Islet of Langerhans (tissue), 1 donor: Measurements from ENCODE around the gene PIK3CD.
"Not testable (repeated sequence)": the region's sequence is repeated elsewhere in the genome, so short reads cannot be mapped to it uniquely, and the experiment has no call there.

Source experiments
- FAIRE-seq: peaks from one replicate; lab custom pipeline; 2011; peaks lifted over from hg19 to GRCh38; lab: Jason Lieb, UNC

PIK3CD gene

DNA sequence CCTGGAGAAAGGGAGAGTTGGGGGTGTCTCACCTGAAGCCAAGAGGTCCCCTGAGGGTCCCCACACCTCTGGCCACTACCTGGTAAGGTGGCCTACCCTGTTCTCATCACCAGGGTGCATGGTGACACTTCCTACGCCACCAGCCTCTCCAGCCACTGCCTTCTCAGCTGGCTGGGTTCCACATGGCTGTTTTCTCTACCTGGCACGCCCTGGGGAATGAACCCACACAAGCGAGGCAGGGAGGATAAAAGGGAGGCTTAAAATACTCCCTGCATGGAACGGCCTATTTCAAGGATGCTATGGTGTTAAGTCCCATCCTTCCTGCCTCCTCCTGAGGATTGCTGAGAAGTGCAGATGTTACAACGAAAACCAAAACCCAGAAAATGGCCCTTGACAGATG, 84.7 kb downstream of the PIK3CD start:
- no peak for FAIRE-seq

DNA sequence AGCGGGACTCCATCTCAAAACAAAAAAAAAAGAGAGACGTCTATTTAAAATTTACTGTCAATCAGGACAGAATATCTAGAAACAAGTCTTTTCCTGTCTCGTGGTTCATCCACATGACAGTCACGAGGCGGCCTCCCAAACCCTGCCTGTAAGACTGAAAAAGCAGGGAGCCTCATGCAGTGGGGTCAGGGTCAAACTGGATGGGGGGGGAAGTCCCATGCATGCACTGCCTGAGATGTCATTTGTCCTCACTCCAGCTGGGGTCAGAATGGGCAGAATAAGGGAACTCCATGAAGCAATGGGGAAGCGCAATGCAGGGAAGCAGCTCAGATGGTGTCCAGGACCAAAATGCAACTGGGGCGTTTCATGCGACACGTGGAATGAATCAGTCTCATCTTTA, 85.5 kb downstream of the PIK3CD start:
- no peak for FAIRE-seq

DNA sequence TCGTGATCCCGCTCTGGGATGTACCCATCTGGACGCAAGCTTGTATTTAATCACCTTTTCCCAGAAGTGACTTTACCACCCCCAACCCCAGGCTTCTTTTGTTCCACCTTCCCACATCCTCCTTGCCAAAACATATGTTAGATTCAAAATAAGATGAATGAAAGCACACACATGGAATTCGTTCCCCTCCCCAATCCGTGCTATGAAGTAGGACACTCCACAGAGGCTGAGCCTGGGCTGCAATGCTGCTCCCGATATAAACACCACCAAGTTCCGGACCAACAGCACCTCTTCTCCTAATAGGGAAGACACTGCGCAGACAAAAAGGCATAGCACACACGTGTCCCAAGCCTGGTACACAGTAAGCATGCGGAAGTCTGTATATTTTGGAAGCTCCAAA, 86.1 kb downstream of the PIK3CD start:
- no peak for FAIRE-seq

DNA sequence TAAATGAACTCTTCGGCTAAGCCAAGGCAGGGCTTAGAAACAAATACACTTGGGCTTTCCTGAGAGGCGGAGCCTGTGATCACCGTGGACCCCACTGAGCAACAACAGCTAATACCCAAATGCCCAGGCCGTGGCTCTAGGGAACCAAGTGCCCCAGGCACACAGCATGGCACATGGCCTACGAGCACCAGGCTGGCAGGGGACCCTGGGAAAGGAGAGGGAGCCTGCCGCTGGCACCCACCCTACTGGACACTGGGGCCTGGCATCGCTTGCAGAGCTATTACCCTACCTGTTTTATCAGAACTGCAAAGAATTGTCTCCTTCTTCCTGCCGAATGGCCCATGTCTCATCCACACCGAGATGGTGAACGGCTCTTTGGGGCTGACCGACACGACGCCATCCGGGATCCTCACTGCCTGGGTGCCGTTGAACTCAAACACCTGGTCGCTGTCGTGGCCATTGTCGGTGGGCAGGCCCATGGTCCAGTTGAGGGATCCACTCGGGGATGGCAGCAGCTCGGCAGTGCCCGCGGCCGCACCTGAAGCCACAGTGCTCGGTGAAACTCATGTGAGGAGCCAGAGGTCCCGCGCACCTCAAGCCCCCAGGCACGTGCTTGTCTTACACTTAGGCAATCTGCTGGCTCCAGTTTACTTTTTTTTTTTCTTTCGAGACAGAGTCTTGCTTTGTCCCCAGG, 92.7 kb downstream of the PIK3CD start:
- no peak for FAIRE-seq

DNA sequence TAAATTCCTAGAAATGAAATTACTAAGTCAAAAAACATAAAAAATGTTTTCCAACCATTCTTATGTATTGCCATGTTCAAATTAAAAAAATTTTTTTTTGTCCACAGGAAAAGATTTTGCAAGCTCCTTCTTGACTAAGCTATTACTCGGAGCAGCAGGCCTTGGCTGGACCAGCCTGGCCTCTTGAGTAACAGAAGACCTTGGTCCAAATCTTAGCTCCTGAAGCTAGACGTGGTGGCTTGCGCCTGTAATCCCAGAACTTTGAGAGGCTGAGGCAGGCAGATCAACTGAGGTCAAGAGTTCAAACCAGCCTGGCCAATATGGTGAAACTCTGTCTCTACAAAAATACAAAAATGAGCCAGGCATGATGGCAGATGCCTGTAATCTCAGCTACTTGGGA, 94.7 kb downstream of the PIK3CD start:
- no peak for FAIRE-seq

DNA sequence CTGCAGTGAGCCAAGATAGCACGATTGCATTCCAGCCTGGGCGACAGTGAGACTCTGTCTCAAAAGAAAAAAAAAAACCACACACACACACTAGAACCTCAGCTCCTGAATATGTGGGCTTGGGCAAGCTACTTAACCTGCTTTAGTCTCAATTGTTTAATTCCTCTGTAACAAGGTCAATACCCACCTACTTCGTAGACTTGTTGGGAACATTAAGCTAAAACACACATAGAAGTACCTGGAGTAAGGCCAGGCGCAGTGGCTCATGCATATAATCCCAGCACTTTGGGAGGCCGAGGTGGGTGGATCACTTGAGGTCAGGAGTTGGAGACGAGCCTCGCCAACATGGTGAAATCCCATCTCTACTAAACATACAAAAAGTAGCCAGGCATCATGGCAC, 95.1 kb downstream of the PIK3CD start:
- no peak for FAIRE-seq

DNA sequence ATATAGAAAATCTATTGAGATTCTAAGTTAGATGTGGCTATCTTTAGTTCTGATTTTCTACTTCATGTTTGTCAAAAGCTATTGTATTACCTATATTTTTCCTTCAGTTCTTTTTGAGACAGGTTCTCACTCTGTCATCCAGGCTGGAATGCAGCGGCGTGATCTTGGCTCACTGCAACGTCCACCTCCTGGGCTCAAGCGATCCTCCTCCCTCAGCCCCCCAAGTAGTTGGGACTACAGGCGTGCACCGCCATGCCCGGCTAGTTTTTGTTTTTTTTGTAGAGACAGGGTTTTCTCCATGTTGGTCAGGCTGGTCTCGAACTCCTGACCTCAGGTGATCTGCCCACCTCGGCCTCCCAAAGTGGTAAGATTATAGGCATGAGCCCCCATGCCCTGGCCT, 96.9 kb downstream of the PIK3CD start:
- not testable (repeated sequence) for FAIRE-seq

DNA sequence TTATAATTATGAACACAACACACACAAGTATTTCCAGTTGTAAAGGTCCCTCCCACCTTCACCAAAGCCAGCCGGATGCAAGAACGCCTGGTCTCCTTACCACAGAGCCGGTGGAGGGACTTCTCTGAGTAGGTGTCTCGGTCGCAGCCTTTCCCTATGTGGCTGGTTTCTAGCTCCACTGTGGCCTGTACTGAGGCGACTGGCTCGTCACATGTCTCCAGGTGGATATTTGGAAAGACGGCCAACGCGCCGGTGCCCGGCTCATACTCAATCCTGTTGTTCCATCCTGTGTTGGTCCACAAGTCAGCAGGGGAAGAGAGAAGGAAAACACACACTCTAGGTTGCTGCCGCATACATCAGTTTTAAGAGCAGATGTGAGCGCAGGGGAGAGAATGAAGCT, 97.8 kb downstream of the PIK3CD start:
- FAIRE-seq: no peak

DNA sequence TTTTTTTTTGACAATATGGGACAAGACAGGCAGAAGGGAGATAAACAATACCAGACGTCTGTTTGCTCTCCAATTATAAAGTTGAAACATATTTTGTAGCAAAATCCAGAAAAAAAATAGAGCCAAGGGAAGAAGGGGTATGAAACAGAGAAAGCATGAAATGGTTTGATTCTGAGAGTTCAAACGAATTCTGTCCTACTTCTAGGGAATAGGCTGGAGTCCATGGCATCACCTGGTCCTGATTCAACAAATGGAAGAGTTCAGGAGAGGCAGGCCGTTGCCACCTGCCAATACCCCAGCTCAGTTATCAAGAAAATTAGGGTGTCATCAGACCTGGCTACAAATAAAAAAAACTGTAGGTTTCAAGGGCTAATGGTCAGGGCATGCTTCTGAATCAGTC, 100.4 kb downstream of the PIK3CD start:
- no peak for FAIRE-seq

DNA sequence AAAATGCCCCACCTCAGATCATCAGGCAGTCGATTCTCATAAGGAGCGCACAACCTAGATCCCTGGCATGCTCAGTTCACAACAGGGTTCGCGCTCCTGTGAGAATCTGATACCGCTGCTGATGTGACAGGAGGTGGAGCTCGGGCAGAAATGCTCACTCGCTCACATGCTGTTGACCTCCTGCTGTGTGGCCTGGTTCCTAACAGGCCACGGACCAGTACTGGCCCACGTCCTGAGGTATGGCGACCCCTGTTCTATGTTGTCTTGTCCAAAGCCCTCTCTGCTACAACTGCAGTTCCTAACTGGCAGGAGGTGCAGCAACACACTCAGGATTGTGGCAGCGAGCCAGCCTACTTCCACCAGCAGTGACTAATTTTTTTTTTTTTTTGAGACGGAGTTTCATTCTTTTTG, 101.6 kb downstream of the PIK3CD start:
- FAIRE-seq: no peak

DNA sequence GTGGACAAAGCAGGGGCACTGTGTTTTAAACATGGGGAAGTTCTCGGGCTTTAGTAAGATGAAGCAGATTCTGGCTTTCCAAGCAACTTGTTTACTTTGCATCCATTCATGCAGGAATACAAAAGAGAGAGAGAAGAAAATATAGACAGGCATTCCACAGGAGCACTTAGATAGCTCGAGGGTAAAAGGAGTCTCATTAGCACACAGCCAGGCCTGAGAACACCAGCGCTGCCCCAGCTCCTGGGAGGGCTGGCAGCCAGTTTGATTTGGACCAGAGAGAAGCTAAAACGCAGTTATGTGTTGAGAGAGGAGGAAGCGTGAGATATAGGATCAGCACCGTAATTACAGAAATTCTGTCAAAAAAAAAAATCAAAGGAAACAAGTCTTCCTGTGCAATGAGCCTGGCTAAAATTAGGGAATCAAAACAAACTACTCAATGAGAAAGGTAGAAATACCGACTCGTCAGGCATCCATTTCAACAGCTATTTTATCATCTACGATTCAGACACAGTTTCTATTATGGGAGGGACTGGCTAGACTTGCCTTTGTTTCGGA, 104.0 kb downstream of the PIK3CD start:
- FAIRE-seq: no peak

DNA sequence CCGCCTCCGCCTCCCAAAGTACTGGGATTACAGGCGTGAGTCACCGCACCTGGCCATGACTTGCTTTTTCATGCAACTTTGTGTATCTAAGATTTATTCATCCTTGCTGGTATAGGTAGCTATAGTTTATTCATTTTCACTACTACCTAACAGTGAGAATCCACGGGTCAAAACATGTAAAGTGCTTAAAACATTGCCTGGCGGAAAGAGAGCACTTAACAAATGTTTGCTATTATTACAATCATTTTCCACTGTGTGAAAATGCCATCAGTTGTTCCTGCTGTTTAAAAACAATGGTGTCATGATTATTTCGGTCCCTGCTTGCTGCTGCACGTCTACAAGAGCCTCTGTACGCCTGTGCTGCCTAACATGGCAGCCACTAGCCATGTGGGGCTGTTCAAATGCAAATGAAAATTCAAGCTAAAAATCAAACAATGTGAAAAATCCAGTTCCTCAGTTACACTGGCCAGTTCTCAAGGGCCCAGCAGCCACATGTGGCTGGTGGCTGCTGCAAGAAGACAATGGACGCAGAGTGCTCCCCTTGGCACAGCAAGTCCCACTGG, 107.1 kb downstream of the PIK3CD start:
- FAIRE-seq: no peak

DNA sequence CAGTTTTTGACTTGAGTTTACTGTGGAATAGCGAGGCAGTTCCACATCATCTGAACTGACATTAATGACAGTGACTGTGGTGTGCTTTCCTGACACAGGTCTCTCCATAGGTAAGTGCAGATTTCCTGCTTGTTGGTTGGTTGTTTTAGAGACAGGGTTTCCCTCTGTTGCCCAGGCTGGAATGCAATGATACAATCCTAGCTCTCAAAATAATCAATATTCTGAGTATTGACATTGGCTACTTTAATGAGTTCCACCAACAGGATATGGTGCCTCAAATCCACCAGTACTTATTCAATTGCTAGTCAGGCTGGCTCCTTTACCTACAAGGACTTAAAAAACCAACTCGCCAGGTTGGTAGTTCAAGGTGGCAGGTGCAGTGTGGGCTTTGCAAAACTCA, 108.4 kb downstream of the PIK3CD start:
- FAIRE-seq: no peak

DNA sequence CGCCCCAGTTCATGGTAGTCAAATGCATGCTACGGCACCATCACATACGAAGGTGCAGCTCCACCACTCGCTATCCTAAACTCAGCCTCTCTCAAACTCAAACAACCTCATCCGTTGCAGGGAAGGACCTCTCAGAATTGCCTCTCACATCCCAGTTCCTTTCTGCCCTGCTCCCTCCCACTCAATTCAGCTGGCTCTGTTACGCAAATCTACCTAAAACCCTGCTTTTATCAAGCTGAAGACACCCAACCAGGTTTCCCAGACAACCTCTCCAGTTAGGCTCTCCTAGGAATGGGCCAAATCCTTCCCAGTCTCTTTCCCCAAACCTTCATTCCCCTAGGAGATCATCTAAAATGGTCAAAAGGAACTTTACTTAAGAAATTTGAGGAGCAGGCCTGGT, 109.3 kb downstream of the PIK3CD start:
- FAIRE-seq: no peak

DNA sequence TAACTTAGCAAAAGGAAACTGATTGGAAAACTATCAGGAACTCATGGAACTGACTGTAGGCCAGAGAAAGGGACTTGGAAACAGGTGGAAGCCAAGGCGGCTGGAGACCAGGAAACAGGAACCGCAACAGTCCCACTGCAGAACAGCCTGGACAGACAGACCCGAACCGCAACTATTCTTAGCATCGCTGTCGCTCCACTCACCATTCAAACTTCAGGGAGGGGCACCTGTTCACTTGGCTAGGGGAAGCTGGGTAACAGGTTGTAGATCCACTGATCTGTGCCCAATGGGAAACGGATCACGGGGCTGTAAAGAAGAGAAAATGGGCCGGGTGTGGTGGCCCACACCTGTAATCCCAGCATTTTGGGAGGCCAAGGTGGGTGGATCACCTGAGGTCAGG, 110.3 kb downstream of the PIK3CD start:
- no peak for FAIRE-seq

DNA sequence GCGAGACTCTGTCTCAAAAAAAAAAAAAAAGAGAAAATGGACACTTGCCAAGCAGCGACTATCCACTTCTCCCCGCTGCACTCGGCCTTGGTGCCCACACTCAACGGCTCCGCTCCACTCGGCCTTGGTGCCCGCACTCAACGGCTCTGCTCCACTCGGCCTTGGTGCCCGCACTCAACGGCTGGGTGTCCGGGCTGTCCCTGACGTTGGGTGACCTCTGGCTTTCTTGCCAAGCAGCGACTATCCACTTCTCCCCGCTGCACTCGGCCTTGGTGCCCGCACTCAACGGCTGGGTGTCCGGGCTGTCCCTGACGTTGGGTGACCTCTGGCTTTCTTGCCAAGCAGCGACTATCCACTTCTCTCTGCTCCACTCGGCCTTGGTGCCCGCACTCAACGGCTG, 110.9 kb downstream of the PIK3CD start:
- not testable (repeated sequence) for FAIRE-seq

DNA sequence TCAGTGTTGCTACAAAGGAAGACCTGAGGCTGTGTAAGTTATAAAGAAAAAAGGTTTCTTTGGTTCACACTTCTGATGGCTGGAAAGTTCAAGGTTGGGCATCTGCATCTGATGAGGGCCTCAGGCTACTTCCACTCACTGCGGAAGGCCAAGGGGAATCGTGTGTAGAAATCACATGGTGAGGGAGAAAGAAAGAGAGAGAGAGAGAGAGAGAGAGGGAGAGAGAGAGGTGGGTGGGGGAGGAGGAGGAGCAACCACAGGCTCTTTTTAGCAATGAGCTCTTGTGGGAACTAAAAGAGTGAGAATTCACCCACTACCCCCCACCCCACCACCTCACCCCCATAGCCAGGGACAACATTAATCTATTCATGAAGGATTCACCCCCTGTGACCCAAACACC, 112.4 kb downstream of the PIK3CD start:
- FAIRE-seq: no peak

DNA sequence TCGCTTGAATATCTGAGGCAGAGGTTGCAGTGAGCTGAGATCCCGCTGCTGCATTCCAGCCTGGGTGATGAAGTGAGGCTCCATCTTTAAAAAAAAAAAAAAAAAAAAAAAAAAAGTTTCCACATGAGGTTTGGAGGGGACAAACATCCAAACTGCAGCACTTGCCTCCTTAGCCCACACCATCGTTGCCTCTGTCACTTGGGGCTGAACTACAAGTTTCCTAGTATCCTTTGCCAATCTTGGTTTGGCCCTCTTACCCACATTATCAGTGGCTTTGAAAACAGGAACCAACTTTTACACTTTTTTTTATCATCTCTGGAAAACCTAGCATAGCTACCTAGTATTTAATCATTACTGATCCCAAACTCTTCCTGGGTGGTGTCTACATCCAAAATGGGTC, 113.0 kb downstream of the PIK3CD start:
- FAIRE-seq: no peak

DNA sequence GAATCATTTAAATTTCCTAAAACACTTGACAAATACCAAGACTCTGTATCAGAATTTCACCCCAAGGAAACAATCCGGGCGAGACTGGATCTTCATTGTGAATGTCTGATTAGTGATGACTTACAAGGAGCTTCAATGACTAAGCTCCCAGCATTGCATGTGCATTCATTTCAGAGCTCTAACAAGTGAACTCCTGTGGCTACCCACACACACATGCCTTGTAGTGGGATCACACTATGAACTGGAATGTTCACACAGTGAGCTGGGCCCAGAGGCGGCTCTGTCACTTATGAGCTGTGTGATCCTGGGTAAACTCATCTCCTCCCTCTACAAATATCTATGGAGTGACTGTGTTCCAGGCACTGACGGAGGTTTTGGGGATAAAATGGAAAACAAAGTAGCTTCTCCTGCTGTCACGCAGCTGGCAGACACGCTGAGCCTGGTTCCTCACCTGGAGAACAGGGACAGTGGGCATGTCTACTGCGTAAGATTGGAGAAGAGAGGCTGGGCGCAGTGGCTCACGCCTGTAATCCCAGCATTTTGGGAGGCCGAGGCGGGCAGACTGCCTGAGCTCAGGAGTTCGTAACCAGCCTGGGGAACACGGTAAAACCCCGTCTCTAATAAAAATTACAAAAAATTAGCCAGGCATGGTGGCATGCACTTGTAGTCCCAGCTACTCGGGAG, 115.4 kb downstream of the PIK3CD start:
- no peak for FAIRE-seq

DNA sequence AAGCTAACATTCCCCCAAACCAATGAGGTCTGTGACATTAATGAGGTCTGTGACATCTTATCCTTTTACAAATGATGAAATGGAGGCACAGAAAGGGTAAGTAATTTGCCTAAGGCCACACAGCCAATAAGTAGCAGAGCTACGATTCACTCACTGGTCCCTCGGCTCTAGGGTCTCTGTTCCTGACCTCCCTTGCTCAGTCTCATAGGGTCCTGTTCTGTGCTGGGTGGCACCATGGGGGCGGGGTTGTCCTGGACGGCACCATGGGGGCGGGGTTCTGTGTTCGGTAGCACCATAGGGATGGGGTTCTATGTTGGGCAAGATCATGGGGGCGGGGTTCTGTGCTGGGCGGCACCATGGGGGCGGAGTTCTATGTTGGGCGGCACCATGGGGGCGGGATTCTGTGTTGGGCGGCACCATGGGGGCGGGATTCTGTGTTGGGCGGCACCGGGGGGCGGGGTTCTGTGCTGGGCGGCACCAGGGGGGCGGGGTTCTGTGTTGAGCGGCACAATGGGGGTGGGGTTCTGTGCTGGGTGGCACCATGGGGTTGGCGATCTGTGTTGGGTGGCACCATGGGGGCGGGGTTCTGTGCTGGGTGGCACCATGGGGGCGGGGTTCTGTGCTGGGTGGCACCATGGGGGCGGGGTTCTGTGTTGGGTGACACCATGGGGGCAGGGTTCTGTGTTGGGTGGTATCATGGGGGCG, 116.6 kb downstream of the PIK3CD start:
- no peak for FAIRE-seq

DNA sequence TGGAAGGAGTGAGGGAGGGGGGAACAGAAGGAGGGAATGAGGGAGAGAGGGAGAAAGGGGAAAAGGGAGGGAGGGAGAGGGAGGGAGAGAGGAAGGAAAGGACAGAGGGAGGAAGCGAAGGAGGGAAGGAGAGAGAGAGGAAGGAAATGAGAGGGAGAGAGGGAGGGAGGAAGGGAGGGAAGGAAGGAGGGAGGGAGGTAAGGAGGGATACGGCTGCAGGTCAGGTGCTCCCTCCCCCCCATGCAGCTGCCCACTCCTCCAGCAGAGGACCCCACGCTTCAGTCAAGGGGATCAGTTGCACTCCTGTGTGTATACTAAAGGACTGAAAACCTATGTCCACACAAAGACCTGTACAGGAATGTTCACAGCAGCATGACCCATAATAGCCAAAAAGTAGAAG, 117.5 kb downstream of the PIK3CD start:
- FAIRE-seq: no peak

DNA sequence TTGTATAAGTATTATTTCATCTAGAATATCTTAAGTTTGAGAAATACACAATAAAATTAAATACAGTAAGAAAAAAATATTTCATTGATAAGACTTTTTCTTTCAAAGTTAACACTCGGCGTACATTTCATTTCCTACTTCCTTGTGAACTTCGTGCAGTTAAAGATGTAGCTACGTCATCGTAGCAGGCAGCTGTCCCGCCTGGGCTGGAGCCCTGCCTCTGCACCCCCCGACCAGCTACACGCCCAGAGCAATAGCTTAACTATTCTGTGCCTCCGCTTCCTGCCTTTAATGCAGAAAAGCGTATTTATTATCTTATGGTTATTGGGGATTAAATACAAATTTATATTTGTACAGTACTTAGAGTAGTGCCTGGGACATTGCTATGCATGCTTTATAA, 118.8 kb downstream of the PIK3CD start:
- FAIRE-seq: no peak
